ENCODE data around the gene NUDT8.

NUDT8 gene

DNA sequence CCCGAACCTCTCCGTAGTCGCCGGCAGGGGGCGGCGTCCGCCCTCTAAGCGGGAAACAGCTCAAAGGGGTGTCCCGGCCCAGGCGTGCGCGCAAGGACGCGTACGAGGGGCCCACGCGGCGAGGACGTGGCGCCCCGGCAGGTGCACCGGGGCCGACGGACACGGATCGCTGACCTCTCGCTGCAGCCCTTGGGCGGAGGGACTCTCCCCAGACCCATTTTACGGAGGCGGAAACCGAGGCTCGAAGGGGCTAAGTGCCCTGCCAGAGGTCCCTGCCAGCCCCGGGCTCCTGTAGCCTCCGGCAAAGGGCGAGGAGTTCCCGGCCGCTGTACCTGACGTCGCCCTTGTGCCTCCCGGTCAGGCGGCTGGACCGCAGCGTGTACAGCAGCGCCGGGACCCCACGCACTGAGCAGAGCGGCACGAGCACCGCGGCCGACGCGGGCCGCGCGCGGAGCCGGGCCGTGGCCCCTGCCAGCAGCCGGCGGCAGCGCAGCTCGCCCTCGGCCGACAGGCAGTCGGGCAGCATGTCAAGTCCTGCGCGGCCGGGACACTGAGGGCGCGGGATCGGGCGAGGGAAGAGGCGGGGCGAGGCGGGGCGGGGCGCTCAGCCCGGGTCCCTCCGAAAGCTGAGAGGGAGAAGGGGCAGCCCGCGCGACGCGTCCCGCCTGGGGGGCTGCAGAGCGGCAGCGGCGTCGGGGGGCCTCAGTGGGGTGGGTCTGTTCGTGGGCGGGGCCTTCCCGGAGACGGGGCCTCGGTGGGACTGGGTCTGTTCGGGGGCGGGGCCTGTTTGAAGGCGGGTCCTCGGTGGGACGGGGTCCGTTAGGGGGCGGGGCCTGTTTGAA lies at the start of gene NUDT8:
NUDT8 (minus strand) TSS at position 552 of the 842 bp plus-strand sequence; CDS start at position 526, 26 bp downstream.
- TF ChIP-seq YY1 (IDR thresholded peaks at IDR 0.05; ENCODE audit: low read depth) (0 out of 2 replicates have a peak, but pooled peaks have one; percentile 18), NFIC (IDR thresholded peaks at IDR 0.05) (0 out of 2 replicates have a peak, but pooled peaks have one; percentile 3), REST (IDR thresholded peaks at IDR 0.05; ENCODE audit: low read depth) (no peak), EP300 (IDR thresholded peaks at IDR 0.05; ENCODE audit: borderline replicate concordance) (no peak), FOXM1 (IDR thresholded peaks at IDR 0.05; ENCODE audit: borderline replicate concordance, low read depth) (no peak), TAF1 (IDR thresholded peaks at IDR 0.05; ENCODE audit: low read depth) (no peak; the same call in 1 of the 2 replicates), EGR1 (IDR thresholded peaks at IDR 0.05) (no peak), ZBTB7A (IDR thresholded peaks at IDR 0.05; ENCODE audit: low read depth) (peak; percentile 29; the same call in 1 of the 2 replicates), TCF12 (IDR thresholded peaks at IDR 0.05; ENCODE audit: low read depth) (peak; percentile 50; the same call in 1 of the 2 replicates), USF1 (IDR thresholded peaks at IDR 0.05) (no peak), RAD21 (IDR thresholded peaks at IDR 0.05; ENCODE audit: low read depth) (peak; percentile 70)
- TF ChIP-seq, protein P1, sequence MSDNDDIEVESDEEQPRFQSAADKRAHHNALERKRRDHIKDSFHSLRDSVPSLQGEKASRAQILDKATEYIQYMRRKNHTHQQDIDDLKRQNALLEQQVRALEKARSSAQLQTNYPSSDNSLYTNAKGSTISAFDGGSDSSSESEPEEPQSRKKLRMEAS (IDR thresholded peaks at IDR 0.05): peak; percentile 91

DNA sequence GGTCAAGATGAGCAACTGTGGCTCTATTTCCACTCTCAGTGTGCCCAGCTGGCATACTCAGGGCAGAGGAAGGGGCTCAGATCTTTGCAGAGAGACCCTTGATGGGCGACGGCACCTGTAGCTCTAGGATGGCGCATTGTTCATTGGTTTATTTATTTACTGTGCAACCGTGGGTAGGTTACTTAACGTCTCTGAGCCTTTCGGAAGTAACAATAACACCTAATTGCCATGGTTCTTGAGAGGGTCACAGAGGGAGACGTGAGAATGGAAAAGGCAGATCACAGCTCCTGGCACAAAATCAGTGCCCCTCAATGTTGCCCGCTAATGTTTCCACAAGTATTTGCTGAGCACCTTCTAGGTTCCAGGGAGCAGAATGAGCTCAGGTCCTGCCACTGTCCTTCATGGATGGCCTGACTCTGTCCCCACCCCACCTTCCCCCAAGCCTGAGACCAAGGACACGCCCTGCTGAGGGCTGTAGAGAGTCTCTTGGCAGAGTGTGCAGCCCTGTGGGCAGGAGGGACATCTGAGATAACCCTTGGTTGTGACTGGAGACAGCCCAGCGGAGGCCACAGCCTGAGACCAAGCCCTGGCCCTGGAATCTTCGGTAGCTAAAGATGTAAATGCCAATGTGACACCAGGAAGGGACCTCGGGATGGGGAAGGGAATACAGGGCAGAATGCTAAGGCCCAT lies 45.5 kb upstream of the NUDT8 start:
- TF ChIP-seq RAD21 (IDR thresholded peaks at IDR 0.05; ENCODE audit: low read depth) (no peak), CREB1 (IDR thresholded peaks at IDR 0.05; ENCODE audit: low read depth) (no peak), USF1 (IDR thresholded peaks at IDR 0.05) (no peak), EGR1 (IDR thresholded peaks at IDR 0.05) (no peak), REST (IDR thresholded peaks at IDR 0.05; ENCODE audit: low read depth) (no peak), NFIC (IDR thresholded peaks at IDR 0.05) (no peak), TAF1 (IDR thresholded peaks at IDR 0.05; ENCODE audit: low read depth) (no peak), TEAD4 (IDR thresholded peaks at IDR 0.05) (no peak), ZBTB7A (IDR thresholded peaks at IDR 0.05; ENCODE audit: low read depth) (no peak), YY1 (IDR thresholded peaks at IDR 0.05; ENCODE audit: low read depth) (no peak), CEBPB (IDR thresholded peaks at IDR 0.05) (no peak), TCF12 (IDR thresholded peaks at IDR 0.05; ENCODE audit: low read depth) (no peak)
- TF ChIP-seq, protein P1 (IDR thresholded peaks at IDR 0.05): no peak

DNA sequence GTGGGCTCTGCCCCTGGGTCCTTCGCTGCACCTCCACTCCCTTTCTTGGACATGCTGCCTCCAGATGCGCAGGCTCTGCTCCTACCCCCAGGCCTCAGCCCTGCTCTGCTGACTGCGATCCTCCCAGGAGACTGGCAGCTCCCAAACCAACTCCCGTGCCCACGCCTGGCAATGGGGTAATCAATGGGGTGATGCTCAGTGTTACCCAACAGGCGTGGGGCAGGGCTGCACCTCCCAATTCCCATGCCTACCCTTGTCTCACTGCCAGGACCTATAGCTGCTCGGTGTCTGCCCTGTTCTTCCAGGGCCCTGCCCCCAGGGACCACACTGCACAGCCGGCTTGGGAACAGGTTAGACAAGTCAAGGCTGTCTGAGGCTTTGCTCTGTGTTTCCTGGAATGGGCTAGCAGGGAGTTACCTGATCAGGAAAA lies 44.7 kb upstream of the NUDT8 start, which contains the start of gene ALDH3B2:
ALDH3B2 (minus strand) TSS at position 182 of the 430 bp plus-strand sequence. CDS start 7,688 bp downstream, outside the sequence.
- TF ChIP-seq NFIC (IDR thresholded peaks at IDR 0.05): peak; percentile 78
- TF ChIP-seq EGR1 (IDR thresholded peaks at IDR 0.05): no peak
- no peak for TF ChIP-seq RAD21 (IDR thresholded peaks at IDR 0.05; ENCODE audit: low read depth)
- peak; percentile 17; the same call in 1 of the 2 replicates for TF ChIP-seq CEBPB (IDR thresholded peaks at IDR 0.05)
- TF ChIP-seq FOXM1 (IDR thresholded peaks at IDR 0.05; ENCODE audit: borderline replicate concordance, low read depth): no peak; the same call in 1 of the 2 replicates
- TF ChIP-seq ZBTB7A (IDR thresholded peaks at IDR 0.05; ENCODE audit: low read depth): no peak
- TF ChIP-seq EP300 (IDR thresholded peaks at IDR 0.05; ENCODE audit: borderline replicate concordance): peak; percentile 66
- TF ChIP-seq TAF1 (IDR thresholded peaks at IDR 0.05; ENCODE audit: low read depth): no peak
- TF ChIP-seq, protein P1 (IDR thresholded peaks at IDR 0.05): peak; percentile 70
- peak; percentile 65 for TF ChIP-seq YY1 (IDR thresholded peaks at IDR 0.05; ENCODE audit: low read depth)
- TF ChIP-seq TEAD4 (IDR thresholded peaks at IDR 0.05): peak; percentile 64
- TF ChIP-seq USF1 (IDR thresholded peaks at IDR 0.05): 0 out of 2 replicates have a peak, but pooled peaks have one; percentile 4
- peak; percentile 81 for TF ChIP-seq TCF12 (IDR thresholded peaks at IDR 0.05; ENCODE audit: low read depth)
- no peak for TF ChIP-seq CREB1 (IDR thresholded peaks at IDR 0.05; ENCODE audit: low read depth)
- no peak for TF ChIP-seq REST (IDR thresholded peaks at IDR 0.05; ENCODE audit: low read depth)
